ENCODE data around the gene COA5.

Gene COA5

DNA sequence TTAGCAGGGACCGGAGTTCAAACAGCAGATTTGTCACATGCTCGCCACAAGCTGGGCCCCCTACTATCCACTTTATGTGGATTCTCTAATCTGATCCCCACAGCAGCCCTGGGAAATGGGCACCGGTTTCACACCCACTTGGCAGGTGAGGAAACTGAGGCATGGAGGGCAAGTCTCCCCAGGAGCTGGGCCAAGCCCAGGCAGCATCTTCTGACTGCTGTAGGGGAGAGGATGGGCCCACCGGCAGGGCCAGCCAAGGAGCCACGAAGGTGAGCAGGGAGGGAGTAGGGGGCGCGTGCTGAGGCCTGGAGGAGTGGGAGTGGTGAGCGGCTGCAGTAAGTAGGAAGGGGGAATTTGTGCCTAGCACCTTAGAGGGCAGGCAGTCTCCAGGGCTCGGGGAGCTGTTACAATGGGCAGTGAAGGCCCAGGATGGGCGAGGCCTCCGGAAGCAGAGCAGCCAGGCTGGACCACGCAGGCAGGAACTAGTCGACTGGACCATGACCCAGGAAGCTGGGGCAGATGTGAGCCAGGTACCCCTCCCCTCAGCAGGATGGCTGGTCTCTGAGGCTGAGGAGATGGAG lies 37.1 kb downstream of the COA5 start:
- DNase-seq = no peak

DNA sequence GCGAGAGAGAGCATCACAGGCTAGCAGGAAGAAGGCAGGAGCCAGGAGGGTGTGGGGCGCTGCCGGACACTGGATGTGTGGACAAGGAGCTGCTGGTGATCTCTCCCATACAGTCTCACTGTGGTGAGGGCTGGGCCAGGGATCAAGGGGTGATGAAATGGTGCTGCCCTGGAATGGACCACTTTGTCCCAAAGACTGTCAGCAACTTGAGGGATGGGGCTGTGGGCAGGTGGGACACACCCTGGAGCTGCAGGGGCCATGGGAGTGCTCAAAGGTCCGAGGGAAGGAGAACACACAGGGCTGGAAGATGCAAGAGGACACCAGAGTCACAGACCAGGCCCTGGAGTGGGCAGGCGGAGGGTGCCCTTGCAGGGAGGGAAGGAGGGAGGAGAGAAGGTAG lies 38.0 kb downstream of the COA5 start:
- no peak for DNase-seq

DNA sequence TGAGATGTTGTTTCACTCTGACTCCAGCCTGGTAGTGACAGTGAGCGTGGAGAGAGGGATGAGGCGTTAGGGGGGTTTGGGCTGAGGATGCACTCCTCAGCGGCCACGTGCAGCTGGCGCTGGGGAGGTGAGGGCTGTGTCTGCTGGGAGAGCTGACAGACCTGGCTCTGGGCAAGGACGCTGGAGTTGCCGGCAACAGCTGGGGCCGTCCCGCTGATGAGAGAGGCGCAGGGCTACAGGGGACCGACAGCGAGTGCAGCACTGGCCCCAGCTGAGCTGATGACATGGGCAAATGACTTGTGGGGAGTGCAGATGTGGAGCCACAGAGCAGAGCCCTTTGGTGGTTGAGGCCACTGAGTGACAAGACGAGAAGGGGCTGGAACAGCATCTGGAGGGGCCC lies 38.4 kb downstream of the COA5 start:
- DNase-seq = no peak

DNA sequence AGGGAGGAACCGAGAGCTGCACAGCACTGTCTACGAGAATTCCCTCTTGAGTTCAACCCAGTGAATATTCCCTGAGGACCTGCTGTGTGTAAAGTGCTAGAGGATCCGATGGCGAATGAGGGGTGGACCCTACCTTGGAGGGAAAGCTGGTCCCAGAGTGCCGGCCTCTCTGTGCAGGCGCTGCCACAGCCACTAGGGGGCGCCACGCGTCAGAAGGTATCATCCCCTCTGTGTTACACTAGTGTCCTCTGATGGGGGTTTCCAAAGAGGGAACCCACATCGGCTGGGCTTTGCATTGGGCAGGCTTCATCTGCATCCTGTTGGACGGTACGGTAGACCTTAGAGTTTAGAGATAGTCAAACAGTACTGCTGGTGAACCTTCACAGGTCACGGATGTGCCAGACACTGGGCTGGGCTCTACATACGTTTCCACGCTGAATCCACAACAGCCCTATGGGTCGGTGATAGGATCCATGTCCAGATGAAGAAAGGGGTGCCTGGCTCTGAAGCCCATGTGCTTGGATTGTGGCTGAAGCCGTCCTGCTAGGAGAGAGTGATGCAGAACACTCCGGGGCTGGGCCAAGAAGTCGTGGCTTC lies 39.0 kb downstream of the COA5 start:
- DNase-seq = peak; percentile 45

DNA sequence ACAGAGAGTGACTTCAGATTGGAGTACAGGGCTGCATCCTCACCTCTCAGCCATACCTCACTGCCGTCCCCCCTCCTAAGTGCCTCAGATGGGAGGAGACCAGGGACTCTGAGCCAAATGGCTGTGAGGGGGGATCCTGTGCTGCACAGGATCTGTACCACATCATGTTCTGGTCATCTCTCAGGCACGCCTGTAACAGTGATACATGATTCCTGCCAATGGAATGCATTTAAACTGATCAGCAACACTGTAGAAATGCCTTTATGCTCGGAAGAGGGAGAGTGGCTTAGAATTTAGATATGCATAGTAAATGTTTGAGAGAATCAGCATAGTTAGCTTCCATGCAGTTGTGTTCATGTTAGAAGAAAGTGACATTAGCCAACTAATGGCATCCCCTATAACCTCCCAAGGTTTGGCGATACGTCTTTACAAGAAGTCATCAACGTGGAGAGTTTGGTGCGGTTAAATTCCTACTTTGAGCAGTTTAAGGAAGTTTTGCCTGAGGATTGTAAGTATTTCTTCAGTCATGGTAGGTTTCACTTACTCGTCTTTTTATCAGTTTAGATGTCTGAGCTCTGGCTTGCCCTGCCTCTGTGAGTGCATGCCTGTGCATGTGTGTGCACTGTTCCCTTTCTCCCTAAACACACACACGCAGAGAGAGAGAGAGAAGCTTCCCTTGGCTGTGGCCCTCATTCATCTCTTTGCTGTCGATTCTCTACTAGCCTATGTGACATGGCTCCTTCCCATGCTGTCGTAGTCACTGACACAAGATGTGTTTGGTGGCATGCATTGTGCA lies 40.0 kb downstream of the COA5 start:
- no peak for DNase-seq

DNA sequence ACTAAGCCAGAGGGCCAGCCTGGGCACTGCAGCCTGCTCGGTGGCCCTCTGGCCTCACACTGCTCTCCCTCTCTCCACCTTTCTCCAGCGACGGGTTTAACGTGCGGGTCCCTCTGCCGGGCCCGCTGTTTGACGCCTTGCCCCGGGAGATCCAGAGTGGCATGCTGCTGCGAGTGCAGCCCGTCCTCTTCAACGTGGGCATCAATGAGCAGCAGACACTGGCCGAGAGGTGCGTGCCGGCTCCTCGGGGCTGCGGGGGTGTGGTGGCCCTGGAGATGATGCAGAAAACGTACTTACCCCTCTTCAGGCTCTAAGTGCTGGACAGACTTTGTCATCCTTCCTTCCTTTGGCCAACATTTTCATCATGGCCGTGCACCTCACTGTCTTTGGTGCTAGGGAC lies 42.4 kb downstream of the COA5 start:
- DNase-seq = no peak

DNA sequence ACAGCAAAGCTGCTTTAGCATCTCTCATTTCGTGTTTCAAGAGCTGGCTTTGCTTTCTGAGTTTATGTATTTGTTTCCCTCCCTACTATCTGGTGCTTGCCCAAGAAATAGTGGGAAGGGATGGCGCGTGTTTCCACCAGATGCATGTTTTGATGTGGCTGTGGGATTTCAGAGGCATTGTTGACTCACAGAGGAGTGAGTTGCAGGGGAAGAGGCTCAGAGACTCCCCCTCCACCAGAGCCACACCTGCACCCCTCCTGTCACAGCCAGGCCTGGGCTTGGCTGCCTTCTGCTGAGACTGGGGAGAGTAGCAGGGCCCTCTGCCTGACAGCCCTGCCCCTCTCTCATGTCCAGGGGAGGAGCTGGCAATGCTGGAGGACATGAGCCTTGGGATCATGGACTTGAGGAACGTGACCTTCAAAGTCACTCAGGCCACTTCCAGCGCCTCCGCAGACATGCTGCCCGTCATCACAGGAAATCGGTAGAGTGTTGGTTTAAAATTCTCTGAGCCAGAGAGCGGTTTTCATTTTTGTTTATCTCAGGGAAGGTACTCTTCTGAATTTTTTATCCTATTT lies 42.9 kb downstream of the COA5 start:
- no peak for DNase-seq

DNA sequence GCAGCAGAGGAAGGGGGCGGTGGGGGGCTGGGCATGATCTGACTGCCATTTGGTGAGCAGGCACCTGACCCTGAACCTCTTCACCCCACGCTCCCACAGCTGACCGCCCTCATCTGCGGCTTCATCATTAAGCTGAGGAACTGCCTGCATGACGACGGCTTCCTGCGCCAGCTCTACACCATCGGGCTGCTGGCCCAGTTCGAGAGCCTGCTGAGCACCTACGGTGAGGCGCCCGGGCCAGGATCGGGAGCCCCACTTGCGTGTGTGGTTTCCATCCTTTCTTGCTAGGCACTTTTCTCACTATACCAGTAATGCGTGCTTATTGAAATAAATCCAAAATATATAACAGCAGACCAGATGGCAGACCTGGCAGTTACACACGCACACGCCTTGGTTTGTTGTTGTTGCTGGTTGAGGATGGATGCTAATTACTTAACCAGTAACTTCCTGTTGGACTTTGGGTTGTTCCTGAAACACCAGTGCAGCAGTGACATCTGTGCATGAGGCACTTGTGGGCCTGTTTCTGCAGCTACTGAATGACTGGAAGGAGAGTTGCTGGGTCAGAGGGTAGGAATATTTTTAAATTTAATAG lies 43.7 kb downstream of the COA5 start:
- DNase-seq = no peak

DNA sequence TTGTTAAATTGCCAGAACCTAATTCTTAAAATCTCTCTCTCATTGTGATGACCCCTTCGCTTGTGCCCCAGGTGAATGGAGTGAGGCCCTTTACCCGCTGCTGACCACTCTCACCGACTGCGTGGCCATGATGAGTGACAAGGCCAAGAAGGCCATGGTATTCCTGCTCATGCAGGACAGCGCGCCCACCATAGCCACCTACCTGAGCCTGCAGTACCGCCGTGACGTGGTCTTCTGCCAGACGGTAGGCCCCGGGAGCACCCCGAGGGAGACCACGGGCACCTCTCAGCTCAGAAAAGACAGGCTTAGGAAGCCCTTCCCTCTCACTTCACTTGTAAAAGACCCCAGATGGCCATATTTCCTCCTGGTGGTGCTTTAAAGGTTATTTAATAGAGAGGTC lies 44.9 kb downstream of the COA5 start:
- no peak for DNase-seq

DNA sequence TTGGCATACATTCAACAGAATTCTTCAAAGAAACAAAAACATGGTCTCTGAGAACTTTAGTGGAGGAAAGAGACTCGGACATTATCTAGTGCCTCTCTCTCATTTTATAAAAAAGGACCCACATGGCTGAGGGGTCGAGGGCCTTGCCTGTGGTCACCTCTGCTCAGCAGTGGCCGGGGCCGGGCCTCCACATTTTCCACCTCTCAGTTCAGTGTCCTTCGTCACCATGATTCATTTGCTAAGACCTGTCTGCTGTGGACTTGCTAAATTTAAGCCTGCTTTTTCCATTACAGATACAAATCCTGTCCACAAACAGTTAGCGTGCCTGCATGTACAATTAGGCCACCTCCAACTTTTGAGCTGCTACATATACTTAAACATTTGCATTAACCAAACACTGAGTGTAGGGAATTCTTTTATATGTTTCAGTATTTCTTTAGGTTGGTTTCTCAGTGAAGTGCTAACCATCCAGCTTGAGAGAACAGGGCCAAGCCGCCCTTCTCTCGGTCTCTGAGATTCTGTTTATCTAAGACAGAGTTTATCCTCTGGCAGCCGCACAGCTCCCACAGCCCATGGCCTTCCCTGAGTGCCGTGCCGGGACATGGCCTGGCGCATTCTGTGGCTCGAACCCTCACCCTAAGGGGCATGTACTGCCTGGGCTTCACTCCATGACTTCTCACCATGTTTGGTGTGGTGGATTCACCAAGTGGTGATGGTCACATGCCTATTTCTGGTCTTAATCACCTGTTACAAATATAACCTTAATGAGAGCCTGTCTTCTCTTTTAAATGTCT lies 46.2 kb downstream of the COA5 start:
- DNase-seq = no peak

DNA sequence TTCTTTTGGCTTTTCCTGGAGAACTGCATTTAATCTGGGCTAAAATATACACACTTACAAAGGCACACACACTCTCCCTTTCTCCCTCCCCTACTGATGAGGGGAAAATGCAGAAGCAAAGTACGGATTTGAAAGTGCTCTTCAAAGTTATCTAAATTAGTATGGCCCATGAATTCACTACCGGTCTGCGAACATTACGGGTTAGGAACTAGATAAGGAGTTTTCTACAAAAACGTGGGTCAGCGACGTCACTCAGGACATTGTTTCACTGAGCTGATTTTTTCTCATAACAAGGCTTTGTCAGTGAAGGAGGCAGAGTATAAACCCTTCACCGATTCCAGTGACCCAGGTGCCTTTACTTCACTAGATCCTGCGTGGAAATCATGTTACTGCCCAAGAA lies 47.3 kb downstream of the COA5 start:
- no peak for DNase-seq

DNA sequence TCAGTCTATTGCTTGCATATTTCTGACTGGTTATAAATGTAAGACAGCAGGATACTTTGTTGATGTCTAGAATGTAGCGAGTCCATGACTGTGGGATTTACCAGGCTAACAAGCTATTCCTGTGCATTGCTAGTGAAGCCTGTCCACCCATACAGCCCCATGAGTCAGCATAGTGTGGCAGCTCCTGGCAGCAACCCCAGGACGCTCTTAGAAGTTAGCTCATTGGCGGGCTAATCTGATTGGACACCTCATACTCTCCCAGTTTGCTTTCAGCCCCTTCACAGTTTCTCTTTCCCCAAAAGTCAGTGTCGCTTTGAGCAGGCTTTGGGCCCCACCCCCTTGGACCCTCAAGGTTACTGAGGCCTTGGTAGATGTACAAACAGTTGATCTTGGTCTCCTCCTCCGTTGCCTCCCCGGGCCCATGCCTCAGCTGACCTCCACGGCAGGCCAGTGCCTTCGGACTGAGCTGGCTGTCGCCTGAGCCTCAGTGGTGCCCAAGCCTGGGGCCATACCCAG lies 48.0 kb downstream of the COA5 start:
- DNase-seq = peak; percentile 77

DNA sequence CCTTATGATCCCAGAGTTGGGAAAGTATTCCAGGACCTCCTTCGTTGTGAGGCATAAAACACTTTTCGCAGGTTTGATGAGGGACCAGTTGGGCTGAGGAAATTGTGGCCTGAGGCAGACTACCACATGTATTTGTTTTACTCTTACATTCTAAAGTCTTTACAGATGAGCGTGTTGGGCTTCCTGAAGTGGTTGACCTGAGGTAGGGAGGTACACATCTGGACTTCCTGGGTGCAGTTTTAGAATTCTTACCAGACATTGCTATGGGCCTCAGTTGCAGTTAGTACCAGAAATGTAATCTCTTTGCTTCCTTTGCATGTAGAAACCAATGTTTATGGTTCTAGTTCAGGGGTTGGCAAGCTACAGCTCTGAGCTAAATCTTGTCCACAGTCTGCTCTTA lies 48.7 kb downstream of the COA5 start:
- no peak for DNase-seq

DNA sequence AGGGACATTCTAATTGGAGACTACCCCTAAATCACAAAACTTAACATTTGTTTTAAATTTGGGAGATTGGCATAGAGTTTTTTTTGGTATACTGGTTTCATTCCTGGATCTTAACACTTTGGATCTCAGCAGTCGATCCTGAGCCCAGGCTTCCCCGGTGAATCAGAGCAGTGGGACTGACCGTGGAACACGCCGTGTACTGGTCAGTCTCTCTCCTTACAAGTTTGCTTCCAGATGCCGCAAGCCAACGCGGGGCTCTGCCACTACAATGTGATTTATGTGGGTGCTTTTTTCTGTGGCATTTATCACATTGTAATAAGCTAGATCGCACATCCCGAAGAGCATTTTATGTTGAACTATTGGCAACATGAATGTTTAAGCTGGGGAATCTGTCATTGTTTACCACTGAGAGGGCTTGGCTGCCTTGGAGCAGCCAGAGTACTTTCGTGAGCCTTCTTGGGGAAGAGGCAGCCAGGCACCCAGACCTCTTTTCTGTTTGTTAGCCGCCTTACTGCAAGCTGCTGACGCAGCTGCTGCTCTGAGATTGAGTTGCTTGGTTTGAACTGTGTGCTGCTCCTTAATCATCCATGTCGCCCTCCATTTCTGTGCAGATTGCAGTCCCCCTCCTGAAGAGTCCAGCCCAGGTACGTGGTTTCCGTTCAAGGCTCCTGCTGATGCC lies 49.3 kb downstream of the COA5 start:
- no peak for DNase-seq

DNA sequence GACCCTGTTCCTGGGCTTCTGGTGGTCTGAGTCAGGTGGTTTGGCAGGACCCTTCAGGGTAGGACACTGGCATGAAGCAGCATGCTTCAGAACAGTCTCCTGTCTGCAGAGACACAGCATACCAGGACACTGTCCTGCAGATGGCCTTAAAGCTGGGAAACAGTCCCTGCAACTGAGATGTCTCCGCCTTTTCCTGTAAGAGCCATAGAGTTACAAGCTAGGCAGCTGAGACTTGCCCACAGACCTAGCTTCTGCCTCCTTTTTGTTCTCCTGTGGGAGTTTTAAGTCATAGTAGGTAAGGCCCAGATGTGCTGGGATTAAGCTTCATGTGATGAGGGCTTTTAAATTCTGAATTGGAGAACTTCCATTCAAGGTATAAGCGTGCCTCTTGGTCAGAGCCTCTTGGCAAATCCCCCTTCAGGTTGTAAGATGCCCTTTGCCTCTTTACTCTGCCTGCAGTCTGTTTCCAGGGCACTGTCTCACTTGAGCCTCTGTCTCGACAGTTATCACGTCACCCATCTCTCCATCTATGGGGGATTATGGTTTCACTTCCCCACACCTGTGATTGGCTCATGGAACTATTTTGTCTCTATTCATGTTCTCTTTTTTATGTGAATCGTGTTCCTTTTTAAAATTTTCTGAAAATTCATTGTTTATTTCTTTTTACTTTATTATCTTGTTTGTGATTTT lies 51.8 kb downstream of the COA5 start:
- no peak for DNase-seq

DNA sequence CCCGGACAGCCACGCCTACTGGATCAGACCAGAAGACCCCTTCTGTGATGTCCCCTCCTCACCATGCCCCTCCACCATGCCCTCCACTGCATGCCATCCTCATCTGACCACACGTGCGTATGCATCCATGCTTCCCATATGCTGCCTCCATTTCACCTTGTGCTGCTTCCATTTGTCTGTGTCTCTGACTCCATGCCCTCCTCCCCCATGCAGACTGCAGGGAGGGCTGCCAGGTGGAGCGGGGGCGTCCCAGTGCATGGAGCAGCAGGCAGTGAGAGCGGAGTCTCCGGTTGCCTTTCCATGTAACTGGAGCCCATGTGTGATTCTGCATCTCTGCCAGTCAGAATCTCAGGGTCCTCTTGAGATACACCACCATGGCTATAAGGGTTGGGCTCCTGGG lies 52.6 kb downstream of the COA5 start:
- DNase-seq = no peak

DNA sequence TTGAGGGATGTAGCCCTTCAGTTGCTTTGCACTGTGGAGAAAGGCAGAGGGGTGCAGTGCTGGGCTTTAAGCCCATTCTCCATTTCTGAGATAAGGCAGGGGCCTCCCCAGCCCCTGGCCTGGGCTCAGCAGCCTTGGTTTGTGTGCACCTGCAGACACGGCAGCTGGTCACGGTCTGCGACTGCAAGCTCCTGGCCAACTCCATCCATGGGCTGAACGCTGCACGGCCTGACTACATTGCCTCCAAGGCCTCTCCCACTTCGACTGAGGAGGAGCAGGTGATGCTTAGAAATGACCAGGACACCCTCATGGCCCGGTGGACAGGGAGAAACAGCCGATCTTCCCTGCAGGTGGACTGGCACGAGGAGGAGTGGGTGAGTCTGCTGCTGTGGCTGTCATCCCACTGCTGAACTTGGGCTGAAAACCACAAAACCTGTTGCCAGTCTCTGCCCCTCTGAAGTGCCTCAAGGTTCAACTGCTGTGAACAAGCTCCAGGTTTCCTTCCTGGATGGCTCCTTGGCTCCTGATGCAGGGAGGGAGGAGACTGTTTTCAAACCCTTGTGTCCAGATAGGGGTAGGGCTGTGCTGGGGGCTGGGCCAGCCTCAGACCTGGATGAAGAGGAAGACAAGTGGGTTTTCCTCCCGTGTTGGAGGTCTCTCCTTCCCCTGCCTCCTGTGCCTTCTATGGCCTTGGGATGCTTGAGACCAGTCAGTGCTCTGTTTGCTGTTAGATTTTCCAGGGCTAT lies 54.0 kb downstream of the COA5 start:
- no peak for DNase-seq

DNA sequence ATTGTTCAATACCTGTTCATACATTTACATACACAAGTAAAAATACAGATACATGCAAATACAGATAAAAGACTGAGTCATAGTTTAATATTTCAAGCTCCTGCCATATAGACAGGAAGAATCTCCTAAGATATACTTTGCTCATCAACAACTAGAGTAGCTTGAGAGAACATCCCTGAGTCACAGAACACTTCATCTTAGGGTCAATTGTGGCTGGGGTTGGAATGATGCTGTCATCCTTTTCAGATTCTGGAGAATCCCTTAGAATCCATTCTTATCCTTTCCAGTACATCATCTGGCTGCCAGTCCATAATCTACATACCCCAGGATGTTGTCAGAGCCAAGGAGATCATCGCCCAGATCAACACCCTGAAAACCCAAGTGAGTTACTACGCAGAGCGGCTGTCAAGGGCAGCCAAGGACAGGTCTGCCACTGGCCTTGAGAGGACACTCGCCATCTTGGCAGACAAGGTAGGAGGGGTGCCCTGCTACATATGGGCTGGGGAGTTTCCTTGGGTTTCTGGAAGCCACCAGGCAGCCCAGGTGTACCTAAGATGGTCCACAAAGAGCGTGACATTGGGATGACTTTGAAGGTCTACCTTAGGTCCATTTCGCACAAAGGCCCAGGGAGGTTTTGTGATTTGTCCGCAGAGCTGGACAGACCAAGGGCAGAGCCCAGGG lies 55.7 kb downstream of the COA5 start:
- no peak for DNase-seq

DNA sequence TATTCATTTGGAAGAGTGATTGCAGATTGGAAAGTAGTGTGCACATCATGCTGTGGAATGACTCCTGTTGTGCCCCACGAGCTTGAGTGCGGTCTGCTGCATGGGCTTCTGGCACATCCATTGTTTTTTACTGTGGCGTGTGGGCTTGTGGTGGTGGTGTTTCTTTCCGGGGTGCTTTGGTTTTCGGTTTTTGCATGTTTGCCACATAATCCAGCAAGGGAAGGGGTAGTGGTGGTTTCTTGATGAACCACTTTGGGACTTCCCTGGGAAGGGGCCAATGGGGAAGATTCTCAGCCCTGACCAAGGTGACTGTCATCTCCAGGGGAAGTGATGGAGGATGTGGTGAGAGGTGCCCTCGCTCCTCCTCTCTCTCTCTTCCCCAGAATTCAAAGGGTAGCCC lies 57.0 kb downstream of the COA5 start:
- no peak for DNase-seq

DNA sequence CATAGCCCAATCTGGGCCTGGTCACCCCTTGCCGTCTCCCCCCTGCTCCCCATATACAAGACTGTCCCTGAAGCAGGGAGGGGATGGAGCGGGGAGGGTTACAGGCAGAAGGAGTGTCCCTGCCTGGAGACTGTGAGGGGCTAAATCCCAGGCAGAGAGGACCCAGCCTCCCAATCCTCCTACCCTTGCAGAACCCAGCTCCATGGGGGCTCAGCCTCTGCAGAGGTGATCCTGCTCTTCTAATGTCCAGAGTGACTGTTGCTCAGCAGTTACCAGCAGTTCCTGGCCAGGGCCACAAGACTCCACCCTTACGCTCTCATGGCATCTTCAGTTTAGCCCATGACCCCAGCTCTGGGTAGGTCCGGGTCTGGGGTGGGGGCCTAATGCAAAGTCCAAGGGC lies 58.1 kb downstream of the COA5 start:
- DNase-seq = no peak
